DMS 273 (cell line): ENCODE data around the gene TMBIM6.

Source experiments
- DNase-seq: peaks from one replicate; lab custom pipeline; 2025; ENCODE audit not compliant: unreplicated experiment; lab: John Stamatoyannopoulos, UW

The TMBIM6 gene

GRCh38 chr12:49796606-49797448 is 55.5 kb downstream of the TMBIM6 start:
- no peak for DNase-seq

- DNase-seq = no peak
Observed at GRCh38 chr12:49797449-49797776, 56.1 kb downstream of the TMBIM6 start.

- DNase-seq = no peak
Observed at GRCh38 chr12:49798248-49798647, 56.9 kb downstream of the TMBIM6 start.

- DNase-seq = no peak
Observed at GRCh38 chr12:49798934-49799333, 57.6 kb downstream of the TMBIM6 start.

GRCh38 chr12:49800421-49801140 is 59.2 kb downstream of the TMBIM6 start:
- no peak for DNase-seq

- no peak for DNase-seq
Observed at GRCh38 chr12:49801141-49802063, 60.0 kb downstream of the TMBIM6 start.

- no peak for DNase-seq
Observed at GRCh38 chr12:49803693-49804450, 62.5 kb downstream of the TMBIM6 start.

- DNase-seq = no peak
Observed at GRCh38 chr12:49804821-49805220, 63.5 kb downstream of the TMBIM6 start.

DNA sequence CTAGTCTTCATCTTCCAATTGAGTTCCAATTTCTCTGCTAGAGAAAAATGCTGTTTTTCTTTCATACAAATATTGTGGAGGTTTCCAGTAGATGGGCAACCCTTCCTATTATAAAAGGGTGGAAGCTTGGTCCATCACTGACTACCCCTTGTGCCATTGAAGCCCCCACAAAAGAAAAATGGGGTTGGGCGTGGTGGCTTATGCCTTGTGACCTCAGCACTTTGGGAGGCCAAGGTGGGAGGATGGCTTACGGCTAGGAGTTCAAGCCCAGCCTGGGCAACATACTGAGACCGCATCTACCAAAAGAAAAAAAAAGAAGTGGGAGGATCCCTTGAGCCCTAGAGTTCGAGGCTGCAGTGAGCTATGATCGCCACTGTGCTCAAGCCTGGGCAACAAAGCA is 64.1 kb downstream of the TMBIM6 start:
- no peak for DNase-seq

DNA sequence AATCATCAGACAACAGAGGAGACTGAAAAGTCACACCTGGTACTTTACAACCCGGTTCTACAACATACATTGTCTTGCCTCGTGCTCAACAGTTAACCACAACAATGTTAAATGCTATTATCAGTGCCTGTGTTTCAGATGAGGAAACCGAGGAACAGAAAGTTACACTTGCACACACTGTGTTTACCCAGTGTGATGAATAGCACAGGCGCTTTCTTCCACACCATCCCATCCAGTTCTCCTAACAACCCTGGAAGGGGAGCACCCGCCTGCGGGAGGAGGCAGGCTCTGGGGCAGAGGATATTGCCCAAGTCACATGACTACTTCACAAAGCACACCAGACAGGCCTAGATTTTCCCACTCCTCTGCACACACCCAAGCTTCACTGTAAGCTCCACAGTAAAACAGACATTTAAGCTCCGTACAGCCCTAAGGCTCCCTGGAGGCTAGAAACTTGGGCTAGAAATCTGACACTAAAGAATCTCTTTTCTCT is 65.0 kb downstream of the TMBIM6 start:
- DNase-seq = no peak

- DNase-seq = no peak
Observed at GRCh38 chr12:49806877-49807276, 65.5 kb downstream of the TMBIM6 start.

DNA sequence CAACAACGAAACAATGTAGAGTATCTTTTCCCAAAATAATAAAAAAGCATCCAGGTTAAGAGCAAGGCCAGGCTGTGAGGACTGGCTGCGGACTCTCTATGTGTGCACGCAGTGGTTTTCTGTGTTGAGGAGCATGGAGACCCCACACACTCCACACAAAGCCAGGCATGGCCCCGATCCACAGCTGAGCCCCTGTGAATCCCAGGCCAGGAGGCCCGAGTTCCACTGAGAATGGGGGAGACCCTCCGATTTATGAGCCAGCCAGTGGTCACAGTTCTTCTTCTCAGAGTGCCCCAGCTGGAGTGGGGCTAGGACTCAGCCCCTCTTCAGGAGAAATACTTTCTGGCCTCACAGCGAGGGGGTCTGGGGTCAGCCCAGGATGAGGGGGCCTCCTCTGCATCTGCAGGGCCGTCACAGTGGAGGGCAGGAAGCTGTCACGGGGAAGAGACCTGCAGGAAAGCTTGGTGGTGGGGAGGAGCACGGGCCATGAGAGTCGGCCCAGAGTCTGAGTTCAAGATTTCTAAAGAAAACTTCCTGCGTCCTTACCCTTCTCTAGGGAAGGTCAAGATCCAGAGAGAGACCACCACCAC is 66.7 kb downstream of the TMBIM6 start:
- DNase-seq = no peak

DNA sequence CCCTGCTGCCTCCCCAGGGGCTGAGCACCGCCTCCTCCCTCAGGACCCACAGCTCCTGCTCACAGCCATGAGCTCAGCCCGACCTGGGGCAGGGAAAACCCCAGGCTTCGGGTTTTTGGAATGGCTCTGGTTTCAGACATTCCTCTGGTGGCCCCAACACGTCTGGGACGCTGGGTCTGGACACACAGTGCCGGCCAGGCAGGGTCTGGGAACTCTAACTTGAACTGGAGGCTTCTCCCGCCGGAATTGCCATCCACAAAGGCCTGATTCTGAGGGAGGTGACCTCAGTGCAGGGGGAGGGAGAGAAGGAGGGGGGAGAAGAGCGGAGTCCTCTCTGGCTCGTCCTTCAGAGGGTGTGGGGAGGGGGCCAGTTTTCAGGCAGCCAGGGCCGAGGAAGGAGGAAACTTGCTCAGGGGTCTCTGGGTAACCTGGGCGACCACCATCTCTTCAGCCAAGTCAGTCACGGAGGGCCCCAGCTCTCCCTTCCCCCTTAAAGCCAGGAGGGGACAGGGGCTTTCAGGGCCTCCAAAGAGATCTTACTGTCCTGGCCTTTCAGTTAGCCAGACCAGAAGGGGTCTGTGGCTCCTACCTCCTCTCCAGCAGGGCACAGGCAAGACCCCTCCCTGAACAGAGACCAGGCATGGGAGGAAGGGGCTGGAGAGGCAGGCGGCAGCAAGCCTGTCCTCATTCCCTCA is 67.5 kb downstream of the TMBIM6 start:
- DNase-seq = no peak

GRCh38 chr12:49809381-49809905 is 68.1 kb downstream of the TMBIM6 start:
- peak; percentile 61 for DNase-seq

DNA sequence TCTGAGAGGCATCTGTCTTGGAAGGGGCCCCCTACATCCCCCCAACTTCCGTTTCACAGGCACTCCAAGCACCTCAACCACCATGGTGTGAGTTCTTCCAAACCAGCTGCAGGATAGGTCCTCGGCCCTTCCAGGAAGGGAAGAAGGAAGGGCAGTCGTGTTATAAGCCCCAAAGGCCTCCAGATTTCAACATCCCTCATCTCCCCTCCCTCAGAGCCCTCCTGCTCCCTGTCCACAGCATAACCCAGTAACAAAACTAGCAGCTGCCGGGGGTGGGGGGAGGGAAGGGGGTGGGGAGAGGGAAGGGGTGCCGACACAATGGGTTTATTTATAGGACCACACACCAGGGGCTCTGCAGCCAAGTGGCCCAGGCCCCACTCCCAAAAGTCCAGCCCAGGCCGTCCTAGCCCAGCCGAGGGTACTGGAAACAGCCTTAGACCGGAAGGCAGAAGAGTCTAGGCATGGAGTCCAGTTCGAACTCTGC is 68.6 kb downstream of the TMBIM6 start:
- DNase-seq = peak; percentile 8

GRCh38 chr12:49811136-49811535 is 69.8 kb downstream of the TMBIM6 start:
- no peak for DNase-seq

GRCh38 chr12:49811961-49812401 is 70.6 kb downstream of the TMBIM6 start:
- DNase-seq = no peak

DNA sequence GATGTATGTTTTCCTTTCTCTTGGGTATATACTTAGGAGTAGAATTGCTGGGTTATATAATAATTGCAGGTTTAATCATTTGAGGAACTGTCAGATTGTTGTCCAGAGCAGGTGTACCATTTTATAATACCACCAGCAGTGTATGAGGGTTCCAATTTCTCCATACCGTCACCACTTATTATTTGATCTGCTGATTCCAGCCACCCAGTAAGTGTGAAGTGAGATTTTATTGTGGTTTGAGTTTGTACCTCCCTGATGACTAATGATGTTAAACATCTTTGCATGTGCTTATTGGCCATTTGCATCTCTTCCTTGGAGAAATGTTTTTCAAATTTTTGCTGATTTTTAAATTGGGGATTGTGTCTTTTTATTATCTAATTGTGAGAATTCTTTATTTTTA is 71.8 kb downstream of the TMBIM6 start:
- no peak for DNase-seq
